ENCODE results near the gene LRRC51.

DNA sequence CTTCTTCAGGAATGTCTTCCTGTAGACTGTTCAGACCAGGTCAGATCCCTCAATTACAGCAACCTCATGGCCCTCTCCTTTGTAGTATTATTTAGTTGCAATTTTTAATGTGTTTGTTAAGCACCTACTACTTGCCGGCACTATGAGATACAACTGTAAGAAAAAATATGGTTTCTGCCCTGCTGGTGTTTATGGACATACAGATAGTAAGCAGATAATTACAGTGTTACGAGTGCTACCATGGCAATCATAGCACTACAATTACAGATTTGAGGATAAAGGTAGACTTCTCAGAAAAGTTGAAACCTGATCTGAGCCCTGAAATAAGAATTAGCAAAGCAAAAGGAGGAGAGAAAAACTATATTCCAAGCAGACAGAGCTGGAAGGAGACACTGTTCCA is 2.8 kb downstream of the LRRC51 start:
- TF ChIP-seq CTCF (IDR thresholded peaks at IDR 0.05; ENCODE audit: low read depth, low read length) (no peak), EZH2phosphoT487 (IDR thresholded peaks at IDR 0.05; ENCODE audit: low read depth) (no peak)
